Omental fat pad (tissue), 4 donors: ENCODE measurements around the gene POLR3A. TPM values are rescaled to one million over a fixed set of nuclear protein-coding genes. Genes with fewer than 3 reads are reported as not detected.

Source experiments
- ATAC-seq: fragments of 150-250 bp; one replicate; pipeline ENCODE4 v1.9.1; 2016; ENCODE audit warnings: mild to moderate bottlenecking, moderate library complexity; ENCODE audit not compliant: low FRiP score
- DNase-seq: peaks from one replicate; pipeline ENCODE4 v3.0.0-alpha.2; 2019; ENCODE audit warnings: low spot score
- total RNA-seq, 4 donors: library from RNA; depleted of rRNA; stranded (reverse); fragments of >200 nt; gene quantifications; one replicate each; pipeline ENCODE4 v1.1.0, GENCODE V29; 2016
- TF ChIP-seq, protein P1 (sequence below), 3 donors: fragments of 450-650 bp; IDR thresholded peaks; one replicate each; pipeline ENCODE4 v1.5.1; 2016 to 2017; ENCODE audit warnings: antibody characterized with exemption in 3 of 3, mild to moderate bottlenecking in 3 of 3, moderate library complexity in 2 of 3

POLR3A gene
- total RNA-seq, 4 donors from 2014 or later: 9.6 to 18.5 (median 13.0) TPM

DNA sequence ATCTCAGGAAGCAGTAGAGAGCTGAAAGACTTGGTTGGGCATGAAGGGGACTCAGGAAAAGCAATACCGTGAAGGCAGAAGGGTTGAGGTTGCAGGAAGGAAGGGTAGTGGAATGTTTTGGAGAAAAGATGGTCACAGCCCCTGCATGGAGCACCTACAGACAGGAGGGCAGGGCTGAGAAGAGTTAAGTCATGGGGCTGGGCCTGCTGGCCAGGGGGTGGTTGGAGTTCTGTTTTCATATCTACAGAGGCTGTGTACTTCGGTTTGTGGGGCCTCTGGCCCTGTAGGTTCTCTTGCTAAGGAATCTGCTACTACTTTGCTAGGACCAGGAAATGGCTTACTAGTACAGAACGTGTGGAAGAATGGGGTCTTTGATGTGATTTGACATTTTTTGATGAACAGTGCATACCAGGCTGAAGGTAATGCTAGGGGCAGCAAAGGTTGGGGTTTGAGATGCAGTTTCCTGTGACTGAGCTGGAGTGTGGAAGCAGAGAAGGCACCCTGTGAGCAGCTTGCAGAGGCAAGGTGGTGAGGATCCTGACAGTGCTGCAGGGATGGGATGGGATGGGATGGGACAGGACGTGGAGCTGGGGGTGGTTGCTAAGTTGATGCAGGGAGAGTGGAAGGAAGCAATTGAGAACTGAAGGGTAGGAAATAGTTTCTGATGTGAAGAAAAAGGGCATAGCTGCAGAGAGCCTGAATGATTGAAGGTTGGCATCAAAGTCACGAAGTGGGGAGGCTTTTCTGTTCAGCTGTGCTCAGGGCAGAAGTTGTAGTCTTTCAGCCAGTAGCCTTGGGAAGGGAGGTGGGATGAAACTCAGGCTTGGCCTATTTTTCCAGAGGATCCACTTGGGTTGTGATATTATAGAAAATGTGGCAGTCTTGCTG lies 12.1 kb upstream of the POLR3A start:
- ATAC-seq: no peak
- no peak for DNase-seq
- TF ChIP-seq, protein P1, sequence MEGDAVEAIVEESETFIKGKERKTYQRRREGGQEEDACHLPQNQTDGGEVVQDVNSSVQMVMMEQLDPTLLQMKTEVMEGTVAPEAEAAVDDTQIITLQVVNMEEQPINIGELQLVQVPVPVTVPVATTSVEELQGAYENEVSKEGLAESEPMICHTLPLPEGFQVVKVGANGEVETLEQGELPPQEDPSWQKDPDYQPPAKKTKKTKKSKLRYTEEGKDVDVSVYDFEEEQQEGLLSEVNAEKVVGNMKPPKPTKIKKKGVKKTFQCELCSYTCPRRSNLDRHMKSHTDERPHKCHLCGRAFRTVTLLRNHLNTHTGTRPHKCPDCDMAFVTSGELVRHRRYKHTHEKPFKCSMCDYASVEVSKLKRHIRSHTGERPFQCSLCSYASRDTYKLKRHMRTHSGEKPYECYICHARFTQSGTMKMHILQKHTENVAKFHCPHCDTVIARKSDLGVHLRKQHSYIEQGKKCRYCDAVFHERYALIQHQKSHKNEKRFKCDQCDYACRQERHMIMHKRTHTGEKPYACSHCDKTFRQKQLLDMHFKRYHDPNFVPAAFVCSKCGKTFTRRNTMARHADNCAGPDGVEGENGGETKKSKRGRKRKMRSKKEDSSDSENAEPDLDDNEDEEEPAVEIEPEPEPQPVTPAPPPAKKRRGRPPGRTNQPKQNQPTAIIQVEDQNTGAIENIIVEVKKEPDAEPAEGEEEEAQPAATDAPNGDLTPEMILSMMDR (IDR thresholded peaks at IDR 0.05): no peak

DNA sequence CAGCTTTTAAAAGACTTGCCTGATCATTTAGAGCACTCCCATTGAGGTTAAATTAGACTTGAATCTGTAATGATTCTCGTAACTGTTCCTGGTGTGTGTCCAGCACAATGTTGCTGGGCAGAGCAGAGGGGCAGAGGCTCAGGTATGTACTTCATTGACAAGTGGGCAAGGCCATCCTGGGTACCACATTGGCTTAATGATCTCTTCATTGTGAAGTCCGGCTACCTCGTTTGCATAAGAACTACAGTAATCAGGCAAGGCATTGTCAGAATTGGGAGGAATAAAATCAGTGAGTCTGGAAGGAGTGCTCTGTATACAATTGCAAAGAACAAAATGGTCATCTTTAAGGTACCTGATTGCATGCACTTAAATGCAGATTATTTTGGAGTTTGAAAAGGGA lies 10.4 kb upstream of the POLR3A start:
- DNase-seq (no peak), ATAC-seq (no peak)
- TF ChIP-seq, protein P1 (IDR thresholded peaks at IDR 0.05): no peak

GRCh38 chr10:78038791-78039547 lies 9.7 kb upstream of the POLR3A start:
- TF ChIP-seq, protein P1 (IDR thresholded peaks at IDR 0.05): no peak
- DNase-seq: no peak

DNA sequence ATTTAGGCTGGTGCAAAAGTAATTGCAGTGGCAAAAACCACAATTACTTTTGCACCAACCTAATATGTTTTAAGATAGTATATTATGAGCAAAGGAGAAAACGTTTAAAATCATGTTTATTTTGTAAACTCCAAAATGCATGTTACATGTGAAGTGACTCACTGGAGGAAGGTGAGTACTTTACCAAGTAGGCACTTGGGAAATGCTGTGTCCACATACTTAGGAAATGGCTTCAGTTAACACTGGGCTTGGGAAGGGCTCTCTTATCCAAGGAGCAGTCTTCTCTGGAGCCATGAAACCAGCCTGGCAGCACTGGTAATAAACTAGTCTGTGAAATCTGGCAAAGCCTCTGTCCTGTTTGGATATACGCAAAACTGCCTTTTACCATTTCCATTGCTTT lies 8.8 kb upstream of the POLR3A start:
- ATAC-seq (no peak), DNase-seq (no peak)
- TF ChIP-seq, protein P1 (IDR thresholded peaks at IDR 0.05): no peak

More at GRCh38 chr10:78038791-78039547, 9.7 kb upstream of the POLR3A start:
- no peak for ATAC-seq

GRCh38 chr10:78035933-78036583 lies 6.7 kb upstream of the POLR3A start:
- DNase-seq (no peak), ATAC-seq (no peak)
- TF ChIP-seq, protein P1 (IDR thresholded peaks at IDR 0.05): no peak

DNA sequence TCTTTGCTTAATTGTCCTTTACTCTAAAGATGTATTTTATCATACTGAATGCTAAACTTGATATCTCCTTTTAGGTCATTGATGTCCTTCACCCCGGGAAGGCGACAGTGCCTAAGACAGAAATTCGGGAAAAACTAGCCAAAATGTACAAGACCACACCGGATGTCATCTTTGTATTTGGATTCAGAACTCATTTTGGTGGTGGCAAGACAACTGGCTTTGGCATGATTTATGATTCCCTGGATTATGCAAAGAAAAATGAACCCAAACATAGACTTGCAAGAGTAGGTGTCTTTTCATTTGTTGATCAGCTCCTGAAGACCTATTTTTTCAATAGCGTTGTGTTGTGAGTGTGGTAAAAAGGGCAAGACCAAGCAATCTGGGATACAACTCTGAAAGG lies 6.1 kb upstream of the POLR3A start:
- ATAC-seq: no peak
- no peak for DNase-seq
- TF ChIP-seq, protein P1 (IDR thresholded peaks at IDR 0.05): no peak
